HG03135 (cell line): ENCODE results near the gene DPYSL5.

Source experiments
- ATAC-seq: cut with Tn5 transposase; IDR thresholded peaks from one replicate; pipeline ENCODE4 v1.9.1; 2021; ENCODE audit warnings: mild to moderate bottlenecking, moderate library complexity; ENCODE audit not compliant: unreplicated experiment

The DPYSL5 gene

DNA sequence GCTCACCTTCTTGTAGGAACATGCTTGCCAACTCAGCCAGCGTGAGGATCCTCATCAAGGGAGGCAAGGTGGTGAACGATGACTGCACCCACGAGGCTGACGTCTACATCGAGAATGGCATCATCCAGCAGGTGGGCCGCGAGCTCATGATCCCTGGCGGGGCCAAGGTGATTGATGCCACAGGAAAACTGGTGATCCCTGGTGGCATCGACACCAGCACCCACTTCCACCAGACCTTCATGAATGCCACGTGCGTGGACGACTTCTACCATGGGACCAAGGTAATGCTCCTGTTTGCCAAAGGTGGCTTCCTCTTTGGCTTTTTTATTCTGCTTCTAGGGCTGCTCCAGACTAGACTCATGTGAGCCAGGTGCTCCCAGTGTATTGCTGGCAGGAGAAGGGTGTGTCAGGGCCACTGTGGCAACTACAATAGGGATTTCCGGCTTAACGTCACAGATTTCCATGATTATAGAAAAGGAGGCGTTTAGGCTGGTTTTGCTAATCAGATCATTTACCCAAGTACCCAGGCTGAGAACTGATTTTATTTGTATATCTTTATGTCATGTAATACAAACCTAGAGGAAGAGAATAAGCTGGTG, 50.6 kb downstream of the DPYSL5 start:
- no peak for ATAC-seq

DNA sequence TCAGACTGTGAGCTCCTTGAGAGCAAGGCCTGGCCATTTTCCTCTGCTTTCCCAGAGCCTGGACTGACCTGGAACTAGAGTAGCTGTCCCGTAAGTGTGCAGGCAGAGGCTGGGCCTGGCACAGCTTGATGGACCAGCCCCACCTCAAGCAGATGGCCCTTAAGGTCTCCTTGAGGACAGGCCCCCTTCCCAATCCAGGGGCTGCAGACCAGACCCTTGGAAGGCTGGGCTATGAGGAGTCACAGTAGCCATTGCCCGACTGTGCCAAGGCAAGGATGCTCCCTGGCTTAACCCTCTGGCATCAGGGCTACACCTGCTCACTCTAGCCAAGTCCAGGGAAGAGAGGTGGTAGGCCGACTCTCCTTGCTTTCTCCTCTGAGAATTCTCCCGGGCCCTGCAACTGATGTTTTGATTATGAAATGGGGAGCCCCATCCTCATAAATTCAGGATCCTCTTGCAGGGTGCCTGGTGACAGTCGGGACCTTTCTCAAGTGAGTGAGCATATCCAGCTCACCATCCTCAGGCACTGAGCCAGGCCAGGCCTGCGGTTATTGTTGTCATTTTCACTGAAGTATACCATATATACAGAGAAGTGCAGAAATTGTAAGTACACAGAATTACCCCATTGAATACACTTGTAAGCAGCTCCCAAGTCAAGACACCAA, 51.7 kb downstream of the DPYSL5 start:
- no peak for ATAC-seq

DNA sequence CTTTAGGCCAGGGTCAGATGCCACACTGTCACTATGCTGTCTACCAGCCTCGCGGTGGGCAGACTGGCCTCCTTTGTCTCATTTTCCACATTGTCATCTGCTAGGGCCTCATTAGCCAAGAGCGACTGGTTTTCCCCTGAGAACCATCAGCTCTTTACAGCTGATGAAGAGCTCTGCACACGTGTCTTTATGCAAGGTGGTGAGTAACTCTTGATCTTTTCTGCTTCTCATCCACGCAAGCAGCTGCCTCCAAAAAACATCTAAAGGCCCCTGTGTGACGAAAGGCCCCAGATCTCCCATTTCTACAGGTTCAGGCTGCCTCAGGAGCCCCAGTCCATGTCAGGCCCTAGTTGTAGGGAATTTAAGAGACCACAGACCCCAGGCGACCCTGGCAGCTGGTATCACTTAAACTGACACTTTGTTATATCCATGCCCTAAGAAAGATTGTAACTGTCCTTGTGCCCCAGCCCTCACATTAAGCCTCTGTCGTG, 52.9 kb downstream of the DPYSL5 start:
- no peak for ATAC-seq

DNA sequence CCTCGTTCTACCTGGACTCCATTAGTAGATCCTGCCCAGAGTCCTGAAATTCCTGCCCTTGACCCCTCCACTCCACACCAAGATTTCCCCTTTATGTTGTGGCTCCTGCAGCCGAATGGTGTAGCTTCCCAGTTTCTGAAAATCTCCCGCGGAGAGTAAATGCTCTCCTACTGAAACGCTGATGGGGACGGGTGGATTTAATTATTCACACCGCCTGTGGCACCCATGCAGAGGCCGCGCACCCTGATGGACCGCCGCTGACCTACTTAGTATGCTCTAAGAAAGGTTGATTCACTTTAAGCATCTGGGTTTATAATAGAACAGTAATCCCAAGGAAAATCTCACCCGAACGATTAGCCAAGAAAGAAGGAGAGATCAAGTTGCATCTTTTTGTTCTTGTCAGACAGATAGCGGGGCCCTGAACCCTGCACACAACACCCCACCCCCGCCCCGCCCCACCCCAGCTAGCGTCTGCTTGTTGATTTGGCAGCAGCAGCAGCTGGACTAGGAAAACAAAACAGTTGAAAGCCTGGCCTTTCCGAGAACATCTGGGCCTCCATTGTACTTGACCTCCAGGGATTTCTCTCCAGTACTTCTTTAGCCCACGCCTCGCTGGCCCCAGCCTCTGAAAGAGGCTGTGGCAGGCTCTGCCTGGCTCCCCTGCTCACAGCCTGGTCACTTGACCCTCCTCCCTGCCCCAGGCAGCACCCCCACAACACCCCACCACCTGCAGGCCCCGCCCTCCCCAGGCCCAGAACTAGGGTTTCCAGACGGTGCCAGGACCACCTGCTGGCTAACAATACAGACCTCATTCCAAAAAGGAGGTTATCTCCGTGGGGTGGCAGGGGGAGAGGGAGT, 53.6 kb downstream of the DPYSL5 start:
- no peak for ATAC-seq

DNA sequence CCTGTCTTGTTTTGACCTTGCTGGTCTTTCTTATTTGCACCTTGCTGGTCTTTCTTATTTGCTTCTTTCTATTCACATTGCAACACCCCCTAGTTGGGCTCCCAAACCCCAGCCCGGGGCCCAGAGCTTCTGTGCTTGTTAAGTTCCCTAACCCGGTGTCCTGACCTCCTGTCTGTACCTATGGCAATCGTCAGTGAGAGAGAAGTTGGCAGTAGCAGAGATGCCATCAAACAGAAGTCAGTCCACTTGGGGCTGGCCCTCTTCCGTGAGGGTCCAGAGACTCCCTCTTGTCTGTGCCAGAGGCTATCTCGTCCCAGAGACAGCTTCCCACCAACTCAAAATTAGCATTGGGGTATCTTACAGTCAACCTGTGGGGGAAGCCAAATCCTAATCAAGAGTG, 55.7 kb downstream of the DPYSL5 start:
- ATAC-seq: no peak

DNA sequence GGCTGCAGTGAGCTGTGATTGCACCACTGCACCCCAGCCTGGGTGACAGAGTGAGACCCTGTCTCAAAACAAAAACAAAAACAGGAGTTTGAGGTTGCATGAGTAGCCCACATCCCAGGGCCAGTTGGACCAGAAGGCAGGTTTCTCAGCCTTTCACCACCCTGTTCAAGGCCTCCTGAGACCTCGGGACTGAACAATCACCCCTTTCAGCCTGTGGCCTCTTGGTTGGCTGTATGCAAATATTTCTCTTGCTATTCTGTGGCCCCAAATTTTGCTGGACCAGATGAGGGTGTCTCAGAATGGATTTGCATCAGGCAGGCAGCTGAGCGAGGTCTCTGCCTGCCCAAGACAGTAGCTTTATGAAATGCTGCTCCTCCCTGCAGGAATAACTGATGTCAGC, 56.9 kb downstream of the DPYSL5 start:
- no peak for ATAC-seq

DNA sequence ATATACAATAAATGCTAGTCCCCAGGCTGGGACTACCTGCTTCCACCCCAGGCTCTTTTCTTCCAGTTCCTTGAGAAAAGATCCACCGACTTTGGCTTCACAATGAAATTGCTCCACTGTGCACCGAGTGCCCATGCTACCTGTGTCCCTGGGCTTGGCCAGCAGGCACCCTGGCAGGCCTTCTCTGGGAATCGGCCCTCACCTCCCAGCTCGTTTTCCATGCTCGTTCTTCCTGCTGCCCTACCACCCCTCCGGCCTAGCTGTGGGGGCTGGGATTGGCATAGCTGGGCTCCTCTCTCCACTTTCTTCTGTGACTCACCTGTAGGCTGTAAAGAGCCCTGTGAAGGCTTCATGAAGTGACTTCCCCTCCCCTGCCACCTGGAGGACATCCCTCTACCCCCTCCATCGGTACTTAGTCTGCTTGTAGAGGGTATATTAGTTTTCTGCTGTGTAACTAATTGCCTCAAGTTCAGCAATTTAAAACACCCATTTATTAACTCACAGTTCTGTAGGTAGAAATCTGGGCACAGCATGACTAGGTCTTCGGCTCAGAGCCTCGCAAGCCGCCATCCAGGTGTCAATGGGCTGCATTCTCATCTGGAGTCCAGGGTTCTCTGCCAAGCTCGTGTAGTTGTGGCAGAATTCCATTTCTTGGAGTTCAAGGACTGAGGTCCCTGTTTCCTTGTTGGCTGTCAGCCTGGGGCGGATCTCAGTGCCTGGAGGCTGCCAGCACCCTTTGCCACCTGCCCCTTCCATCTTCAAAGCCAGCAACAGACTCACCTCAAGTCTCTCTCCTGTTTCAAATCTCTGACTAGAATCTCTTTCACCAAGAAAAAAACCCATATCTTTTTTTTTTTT, 57.6 kb downstream of the DPYSL5 start:
- no peak for ATAC-seq

DNA sequence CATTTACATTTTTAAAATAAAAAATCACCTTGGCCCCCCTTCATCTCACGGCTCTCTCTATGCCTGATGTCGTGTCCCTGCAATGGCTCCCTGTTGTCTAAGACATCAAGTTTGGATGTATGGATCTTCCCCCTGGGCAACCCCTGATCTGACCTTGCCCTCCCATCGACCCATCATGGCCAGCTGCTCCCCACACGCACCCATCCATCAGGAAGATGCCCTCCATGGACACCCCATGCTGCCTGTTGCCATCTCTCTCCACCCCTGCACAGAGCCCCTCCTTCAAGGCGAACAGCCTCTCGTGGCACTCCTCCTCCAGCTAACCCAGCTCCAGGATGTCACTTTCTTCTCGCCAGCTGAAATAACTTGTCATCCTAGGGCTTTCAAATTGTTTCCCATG, 59.5 kb downstream of the DPYSL5 start:
- ATAC-seq: no peak

DNA sequence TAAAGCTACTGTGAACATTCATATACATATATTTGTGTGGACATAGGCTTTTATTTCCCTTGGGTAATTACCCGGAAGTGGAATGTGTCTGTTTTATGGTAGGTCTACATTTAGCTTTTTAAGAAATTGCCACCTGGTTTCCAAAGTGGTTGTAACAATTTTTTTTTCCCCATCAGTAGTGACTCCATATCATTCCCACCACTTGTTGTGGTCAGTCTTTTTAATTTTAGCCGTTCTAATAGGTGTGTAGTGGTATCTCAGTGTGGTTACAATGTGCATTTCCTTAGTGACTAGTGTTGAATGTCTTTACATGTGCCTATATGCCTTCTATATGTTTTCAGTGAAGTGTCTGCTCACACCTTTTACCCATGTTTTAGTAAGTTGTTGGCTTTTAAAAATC, 62.2 kb downstream of the DPYSL5 start:
- ATAC-seq: no peak

DNA sequence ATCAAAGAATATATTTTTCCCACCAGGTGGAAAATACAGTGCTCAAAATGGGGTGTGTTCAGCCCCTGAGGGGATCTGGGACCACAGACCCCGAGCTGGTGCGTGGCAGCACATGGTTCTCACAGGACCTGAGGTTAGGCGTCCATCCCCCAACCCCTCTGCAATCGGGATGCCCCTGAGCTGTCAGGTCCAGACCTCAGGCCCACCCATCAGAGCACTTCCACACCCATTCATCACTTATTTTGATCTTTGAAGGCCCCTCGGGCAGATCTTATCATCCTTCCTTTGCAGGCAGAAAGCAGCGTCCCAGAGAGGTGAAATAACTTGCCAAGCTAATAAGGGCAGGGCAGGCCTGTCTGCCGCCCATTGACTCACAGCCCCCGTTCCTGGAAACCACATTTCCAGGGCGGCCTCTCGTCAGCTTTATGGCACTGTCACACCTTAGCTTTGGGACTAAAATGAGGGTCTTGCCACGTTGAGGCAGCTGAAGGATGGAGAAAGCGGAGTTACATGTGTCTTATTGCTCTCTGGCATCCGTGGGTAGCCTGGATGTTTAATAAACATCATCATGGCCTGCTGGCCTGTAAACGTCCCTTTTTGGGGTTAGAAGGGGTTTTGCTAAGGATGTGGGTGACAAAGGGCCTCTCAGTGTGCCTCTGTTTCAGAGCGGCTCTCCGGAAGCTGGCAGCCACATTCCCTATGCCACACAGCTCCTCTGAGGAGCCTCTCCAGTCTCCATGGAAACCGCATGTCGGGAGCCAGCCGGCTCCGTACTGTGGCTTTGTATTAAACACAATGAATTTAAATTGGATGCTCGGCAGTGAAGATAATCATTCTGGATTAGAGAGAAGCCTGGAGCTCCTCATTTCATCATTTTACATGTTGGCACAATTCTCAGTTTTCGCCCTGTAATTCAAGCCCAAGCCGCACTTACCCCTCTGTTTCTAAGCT, 64.3 kb downstream of the DPYSL5 start:
- no peak for ATAC-seq

DNA sequence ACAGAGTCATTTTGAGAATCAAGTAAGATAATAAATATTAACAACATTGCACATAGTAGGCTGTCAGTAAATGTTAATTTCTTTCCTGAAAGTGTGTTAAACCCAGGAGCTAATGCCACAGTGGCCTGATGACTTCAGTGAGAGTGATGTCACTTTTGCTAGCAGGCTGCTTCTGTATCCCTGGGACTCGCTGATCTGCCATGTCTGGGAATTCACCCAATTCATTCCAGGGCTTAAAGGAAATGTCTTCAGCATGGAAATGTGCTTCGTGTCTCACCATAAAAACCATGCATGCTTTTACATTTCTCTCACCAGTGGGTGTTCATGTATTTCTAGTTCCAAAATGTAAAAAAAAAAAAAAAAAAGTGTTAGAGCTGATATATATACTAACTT, 65.7 kb downstream of the DPYSL5 start:
- no peak for ATAC-seq

DNA sequence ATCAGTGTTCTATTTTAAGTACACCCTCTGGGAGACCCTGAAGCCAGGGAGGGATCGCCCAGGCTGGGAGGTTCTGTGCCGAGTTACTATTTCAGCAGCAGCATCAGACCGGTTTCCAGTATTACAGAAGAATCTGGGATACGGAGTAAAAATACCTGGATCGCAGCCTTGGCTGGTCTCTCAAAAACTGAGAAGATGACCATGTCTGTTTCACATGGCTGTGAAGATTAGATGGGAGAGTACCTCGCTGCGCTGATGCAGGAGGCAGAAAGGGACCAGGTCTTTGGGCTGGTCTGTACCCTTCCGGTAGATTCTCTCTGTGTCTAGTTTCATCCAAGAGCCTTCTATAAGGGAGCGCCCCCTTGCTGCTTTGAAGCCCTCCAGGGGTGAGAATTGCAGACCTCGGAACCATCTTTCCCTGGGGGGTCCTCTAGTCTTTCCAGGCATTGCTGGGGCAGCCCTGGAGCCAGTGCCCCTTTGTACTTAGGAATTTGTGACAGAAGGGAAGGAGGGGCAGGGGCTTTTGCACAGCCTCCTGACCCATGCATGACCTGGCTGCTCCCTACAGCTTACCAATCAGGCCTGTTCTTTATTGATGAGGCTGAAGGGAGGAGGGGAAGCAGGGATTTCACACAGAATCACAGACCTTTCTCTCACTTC, 66.2 kb downstream of the DPYSL5 start:
- ATAC-seq: no peak

DNA sequence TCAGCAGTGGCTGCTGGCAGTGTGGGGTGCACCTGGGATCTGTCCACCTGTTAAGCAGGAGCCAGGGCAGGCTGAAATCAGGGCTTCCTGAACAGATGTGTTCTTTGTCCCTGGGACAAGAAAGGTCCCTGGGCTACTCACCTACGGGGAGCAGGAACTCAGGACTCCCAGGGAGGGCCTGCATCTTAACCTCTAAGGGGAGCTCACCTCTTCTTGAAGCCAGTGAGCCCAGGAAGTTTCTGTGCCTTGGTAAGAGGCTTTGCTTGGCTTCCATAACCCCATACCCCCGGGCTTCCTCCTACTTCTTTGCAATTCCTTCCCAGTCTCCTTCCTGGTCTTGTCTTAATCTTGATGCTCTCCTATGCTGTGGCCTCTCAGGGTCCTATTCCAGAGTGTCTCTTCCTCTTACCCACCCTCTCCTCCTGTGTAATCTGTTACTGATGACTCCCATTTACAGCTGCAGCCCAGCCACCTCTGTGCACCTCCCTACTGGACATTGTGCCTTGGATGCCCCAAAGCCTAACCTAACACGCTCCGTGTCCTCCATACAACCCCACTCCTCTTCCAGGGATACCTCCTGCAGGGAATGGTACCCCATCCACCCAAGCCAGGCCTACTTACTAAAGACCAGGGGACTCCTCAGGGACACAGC, 66.9 kb downstream of the DPYSL5 start:
- no peak for ATAC-seq

DNA sequence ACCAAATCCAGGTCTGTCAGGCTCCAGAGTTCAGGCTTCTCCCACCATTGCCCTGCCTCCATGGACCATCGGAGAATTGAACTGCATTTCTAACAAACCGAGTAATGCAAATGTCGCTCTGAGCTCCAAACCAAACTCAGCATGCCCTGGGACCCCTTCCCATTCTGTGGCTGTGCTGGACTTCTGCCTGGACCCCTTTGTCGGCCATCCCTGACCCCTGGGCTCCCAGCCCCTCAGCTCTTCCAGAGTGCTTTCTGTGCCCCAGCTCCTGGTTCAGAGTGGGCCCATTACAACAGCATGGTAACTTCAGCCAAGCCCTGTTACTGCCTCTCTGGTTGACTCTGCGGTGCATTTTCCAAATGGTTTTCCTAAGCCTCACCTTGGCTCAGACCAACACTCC, 67.4 kb downstream of the DPYSL5 start:
- no peak for ATAC-seq

DNA sequence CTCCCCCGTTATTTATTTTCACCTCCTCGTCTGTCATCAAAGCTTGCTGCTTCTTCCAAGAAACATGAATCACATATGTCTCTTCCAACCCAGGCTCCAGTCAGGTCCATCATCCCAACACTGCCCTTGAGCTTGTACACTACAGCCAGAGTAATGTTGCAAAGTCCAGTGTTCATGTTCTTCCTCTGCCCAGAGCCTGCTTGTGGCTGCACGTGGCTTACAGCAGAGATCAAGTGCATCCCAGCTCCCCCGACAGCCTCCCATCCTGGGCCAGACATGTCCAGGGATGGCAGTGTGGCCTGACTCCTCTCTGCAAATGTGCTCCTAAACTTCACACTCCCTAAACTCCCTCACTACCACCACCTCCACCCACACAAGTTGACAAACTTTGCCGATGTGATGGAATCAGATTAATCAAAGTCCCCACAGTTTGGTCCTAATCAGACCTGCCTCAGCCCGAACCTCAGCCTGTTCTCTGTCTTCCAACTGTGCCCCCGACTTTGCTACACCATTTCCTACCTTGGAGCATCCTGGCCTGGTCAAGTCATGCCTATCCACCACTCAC, 68.3 kb downstream of the DPYSL5 start:
- ATAC-seq: no peak

DNA sequence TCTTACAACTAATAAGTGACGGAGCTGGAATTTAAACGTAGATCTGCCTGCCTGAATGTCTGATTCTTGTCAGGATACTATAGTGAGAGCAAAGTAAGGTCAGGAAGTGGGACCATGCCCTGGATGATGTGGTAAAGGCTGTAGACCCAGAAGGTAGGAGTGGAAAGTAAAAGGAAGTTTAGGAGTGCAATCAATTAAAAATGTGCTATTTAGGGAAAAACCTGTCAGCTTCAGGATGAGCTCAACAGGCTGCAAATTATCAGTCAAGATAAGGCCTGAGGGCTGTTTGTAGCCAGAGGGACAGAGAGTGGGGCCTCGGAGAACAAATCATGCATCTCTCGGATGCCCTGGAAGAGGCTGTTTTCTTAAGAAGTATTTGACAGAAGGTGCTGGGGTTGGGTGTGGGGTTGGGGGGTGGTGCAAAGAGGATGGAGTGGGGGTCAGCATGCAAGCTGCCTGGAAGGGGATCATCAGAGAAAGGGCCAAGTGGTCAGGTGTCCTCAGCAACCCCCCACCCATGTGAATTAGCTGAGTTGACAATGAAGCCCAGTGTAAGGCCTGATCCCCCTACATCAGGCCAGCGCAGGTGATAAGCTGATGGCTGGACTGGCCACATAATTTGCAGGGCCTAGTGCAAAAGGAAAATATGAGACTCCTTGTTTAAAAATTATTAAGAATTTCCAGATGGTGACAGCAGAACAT, 69.4 kb downstream of the DPYSL5 start:
- ATAC-seq: no peak

DNA sequence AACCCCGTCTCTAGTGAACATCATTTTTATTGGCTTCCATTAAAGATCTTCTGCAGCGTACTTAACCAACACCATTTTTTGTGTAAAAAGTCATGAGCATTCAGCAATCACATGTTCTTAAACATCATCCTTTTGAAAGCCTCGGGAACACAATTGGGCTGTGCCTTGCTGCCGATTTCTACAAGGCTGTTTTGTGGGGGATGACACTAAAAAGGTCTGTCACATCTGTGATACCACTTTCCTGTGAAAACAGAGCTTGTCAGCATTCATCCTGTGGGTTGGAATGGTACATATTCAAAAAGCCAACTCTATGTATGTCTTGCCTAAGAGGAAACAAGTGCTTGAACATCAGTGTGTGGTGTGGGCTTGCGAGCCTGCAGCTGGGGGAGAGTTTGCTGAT, 73.4 kb downstream of the DPYSL5 start:
- no peak for ATAC-seq
